Endothelial cell of umbilical vein (primary cell): Measurements from ENCODE around the gene CACNB1. TPM values are rescaled to one million over a fixed set of nuclear protein-coding genes. Genes with fewer than 3 reads are reported as not detected.

ENCODE experiments used
- BruUV-seq: library from RNA; stranded (reverse); fragments of 400-500 nt; replicated peaks from 2 replicates; lab custom pipeline; 2021; lab: Mats Ljungman, UMichigan
- CTCF ChIA-PET: fragments of 300-600, 350-600 bp; sonication (Branson Sonifier 250); formaldehyde crosslinking; loops from one replicate; lab custom pipeline; 2021; ENCODE audit warnings: antibody characterized with exemption, inconsistent platforms; lab: Charles Lee
- POLR2A ChIA-PET: fragments of 300-600, 350-600 bp; sonication (Branson Sonifier 250); formaldehyde crosslinking; loops from one replicate; lab custom pipeline; 2021; ENCODE audit warnings: antibody characterized with exemption, inconsistent platforms; lab: Charles Lee
- DNase-seq: peaks from one replicate; pipeline ENCODE4 v3.0.0-alpha.2; 2011; ENCODE audit warnings: low read depth, low spot score
- FAIRE-seq: peaks from 2 replicates; lab custom pipeline; 2011; peaks lifted over from hg19 to GRCh38; lab: Jason Lieb, UNC
- H2AFZ ChIP-seq: 2 replicates; pipeline ENCODE4 v1.6.0; 2012; ENCODE audit warnings: low read depth, low read length, control low read depth, inconsistent platforms
- H3K27ac ChIP-seq: 2 replicates; pipeline ENCODE4 v1.5.1; 2011; ENCODE audit warnings: low read depth, mild to moderate bottlenecking, control low read depth, low read length, moderate library complexity; ENCODE audit not compliant: insufficient read depth
- H3K27me3 ChIP-seq, 2 experiments: 2 replicates each; pipeline versions ENCODE4 v1.6.0 to v1.6.1; 2011; ENCODE audit warnings: low read length in 2 of 2, mixed read lengths in 1 of 2; ENCODE audit not compliant: control insufficient read depth in 2 of 2, insufficient read depth in 2 of 2
- H3K36me3 ChIP-seq, 2 experiments: 2 replicates in 1 of 2; 3 replicates in 1 of 2; pipeline ENCODE4 v1.5.1; 2011; ENCODE audit warnings: low read length in 2 of 2, mild to moderate bottlenecking in 1 of 2, moderate library complexity in 1 of 2; ENCODE audit not compliant: control insufficient read depth in 2 of 2, insufficient read depth in 2 of 2; ENCODE audit errors: extremely low read depth in 1 of 2
- H3K4me1 ChIP-seq: 3 replicates; pipeline ENCODE4 v1.5.1; 2011; ENCODE audit warnings: mild to moderate bottlenecking, low read length; ENCODE audit not compliant: control insufficient read depth, insufficient read depth; ENCODE audit errors: extremely low read depth
- H3K4me2 ChIP-seq: 2 replicates; pipeline ENCODE4 v1.6.1; 2011; ENCODE audit warnings: low read length, control low read depth, mixed read lengths; ENCODE audit not compliant: insufficient read depth
- H3K4me3 ChIP-seq, 3 experiments: fragments of 200-600 bp in 1 of 3; sonication (generic), shearing (Covaris generic) in 1 of 3; replicated peaks in 1 of 3; 2 replicates each; pipeline ENCODE4 v1.5.1; 2011 to 2016; ENCODE audit warnings: control low read depth in 3 of 3, low read length in 3 of 3, mild to moderate bottlenecking in 2 of 3, inconsistent platforms in 1 of 3, low read depth in 1 of 3, moderate library complexity in 1 of 3; ENCODE audit not compliant: insufficient read depth in 1 of 3
- H3K79me2 ChIP-seq: 2 replicates; pipeline ENCODE4 v1.6.0; 2012; ENCODE audit warnings: low read length, inconsistent platforms; ENCODE audit not compliant: control insufficient read depth, insufficient read depth
- H3K9ac ChIP-seq: replicated peaks from 2 replicates; pipeline ENCODE3; 2011; ENCODE audit warnings: low read length, control low read depth; ENCODE audit not compliant: insufficient read depth; ENCODE audit errors: extremely low read depth
- H3K9me1 ChIP-seq: replicated peaks from 3 replicates; pipeline ENCODE4 v1.6.0; 2011; ENCODE audit warnings: mild to moderate bottlenecking, low read length; ENCODE audit not compliant: control insufficient read depth, insufficient read depth; ENCODE audit errors: extremely low read depth
- H3K9me3 ChIP-seq: replicated peaks from 2 replicates; pipeline ENCODE4 v1.5.1; 2012; ENCODE audit warnings: low read length, inconsistent platforms; ENCODE audit not compliant: control insufficient read depth, insufficient read depth
- H4K20me1 ChIP-seq: replicated peaks from 2 replicates; pipeline ENCODE3; 2011; ENCODE audit warnings: mild to moderate bottlenecking, low read length; ENCODE audit not compliant: control insufficient read depth, insufficient read depth; ENCODE audit errors: extremely low read depth
- EZH2 ChIP-seq: IDR thresholded peaks from 2 replicates; pipeline ENCODE4 v1.6.1; 2012; ENCODE audit warnings: borderline replicate concordance, low read depth, mild to moderate bottlenecking, moderate library complexity, low read length, inconsistent platforms; ENCODE audit not compliant: severe bottlenecking
- POLR2A ChIP-seq: IDR thresholded peaks from 2 replicates; pipeline ENCODE4 v1.6.1; 2012; ENCODE audit warnings: low read depth, mild to moderate bottlenecking, control low read depth, low read length
- POLR2AphosphoS5 ChIP-seq: IDR thresholded peaks from 2 replicates; pipeline ENCODE4 v1.6.1; 2012; ENCODE audit warnings: low read depth, mild to moderate bottlenecking, control low read depth, low read length, moderate library complexity; ENCODE audit not compliant: insufficient read depth
- dilution Hi-C: fragments of 300-500 bp; cut with MboI; formaldehyde crosslinking; loops from one replicate; pipeline ENCODE4 v1.15.0; 2019; ENCODE audit warnings: low sequenced_read_pairs; ENCODE audit not compliant: extremely low pct_ligation_motif_present
- intact Hi-C: fragments of 100-400 bp; cut with micrococcal nuclease; formaldehyde crosslinking; loops from one replicate; pipeline ENCODE4 v1.10.0; 2022
- polyA plus RNA-seq, 4 experiments: library from polyadenylated mRNA; depleted of rRNA in 3 of 4; stranded (reverse) in 3 of 4; unstranded in 1 of 4; fragments of >200 nt; gene quantifications; 2 replicates each; pipeline versions ENCODE4 v1.2.1 to v1.2.3, GENCODE V29; 2011 to 2012; ENCODE audit warnings: missing spikeins in 1 of 4
- total RNA-seq: library from RNA; stranded (reverse); gene quantifications from 2 replicates; pipeline ENCODE4 v1.2.3, GENCODE V29; 2021

CACNB1 gene
- total and polyA plus RNA-seq, 2 donors (not counting 3 experiments of a cell fraction or from before 2014, with no cell fraction given): 4.7 to 12.3 TPM

DNA sequence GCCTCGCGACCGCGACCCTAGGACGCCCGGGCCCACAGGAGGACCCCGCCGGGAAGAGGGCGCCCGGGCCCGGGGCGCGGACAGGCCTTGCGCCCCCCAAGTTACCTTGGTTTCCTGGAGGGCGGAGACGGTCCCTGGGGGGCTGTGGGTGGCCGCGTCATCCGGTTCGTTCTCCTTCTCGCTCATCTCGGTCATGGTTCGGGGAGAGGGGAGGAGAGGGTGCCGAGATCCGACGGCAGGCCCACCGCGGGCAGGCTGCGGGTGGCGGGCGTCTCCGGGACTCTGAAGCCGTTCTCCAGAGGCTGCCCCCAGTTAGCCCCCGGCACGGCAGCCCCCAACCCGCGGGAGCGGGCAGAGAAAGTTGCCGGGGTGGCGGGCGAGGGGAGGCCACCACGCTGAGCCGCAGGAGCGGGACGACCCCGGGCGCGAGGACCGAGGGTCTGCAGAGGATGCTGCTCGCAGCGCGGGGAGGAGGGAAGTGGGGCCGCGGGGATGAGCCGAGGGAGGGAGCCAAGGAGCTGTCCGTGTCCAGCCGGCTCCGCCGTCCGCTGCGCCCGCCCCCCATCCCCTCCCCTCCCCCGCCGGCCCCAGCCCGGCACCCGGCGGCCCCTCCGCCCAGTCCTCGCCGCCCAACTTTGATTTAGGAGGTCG, 28.0 kb upstream of the CACNB1 start, which contains the start of gene STAC2:
TSS of gene STAC2 (minus strand) at position 638 of the 651 bp plus-strand sequence. CDS start at position 195, 443 bp downstream.
- peak within 1 kb of the TSS; percentile 42 for H2AFZ ChIP-seq
- H3K9me3 ChIP-seq: no peaks in the 10 kb centered on the region
- H3K79me2 ChIP-seq: no peaks in the 10 kb centered on the region
- no peaks in the 10 kb centered on the region for H4K20me1 ChIP-seq
- BruUV-seq: no TSS peak
- peaks cover 28 to 31% of the 10 kb centered on the region in 2 experiments for H3K27me3 ChIP-seq
- H3K9me1 ChIP-seq: no peaks in the 10 kb centered on the region
- intact Hi-C loops: loop anchor here (2.0 kb wide), 1 partner anchor 25 kb away; the partner anchor contains the start of gene RPL19
- ChIA-PET POLR2A (no interaction called here), CTCF (interaction anchor here (0.6 to 1.4 kb wide), 7 partner anchors 8 to 61 kb away, joined by 3 to 12 read pairs (median 5); no protein-coding TSS in a partner anchor)
- H3K9ac ChIP-seq: no peak within 1 kb of the TSS
- H3K36me3 ChIP-seq: no peaks in the 10 kb centered on the region
- FAIRE-seq: no peak
- H3K4me3 ChIP-seq: peak within 1 kb of the TSS in 2 of 3 experiments; percentile 9 to 26
- H3K4me1 ChIP-seq: peaks cover 14% of the 10 kb centered on the region
- TF ChIP-seq POLR2A (no peak), EZH2 (peak; percentile 93)
- no peak for DNase-seq
- dilution Hi-C loops: no loop called here
- H3K4me2 ChIP-seq: peak within 1 kb of the TSS; percentile 55
- no peak within 1 kb of the TSS for H3K27ac ChIP-seq

DNA sequence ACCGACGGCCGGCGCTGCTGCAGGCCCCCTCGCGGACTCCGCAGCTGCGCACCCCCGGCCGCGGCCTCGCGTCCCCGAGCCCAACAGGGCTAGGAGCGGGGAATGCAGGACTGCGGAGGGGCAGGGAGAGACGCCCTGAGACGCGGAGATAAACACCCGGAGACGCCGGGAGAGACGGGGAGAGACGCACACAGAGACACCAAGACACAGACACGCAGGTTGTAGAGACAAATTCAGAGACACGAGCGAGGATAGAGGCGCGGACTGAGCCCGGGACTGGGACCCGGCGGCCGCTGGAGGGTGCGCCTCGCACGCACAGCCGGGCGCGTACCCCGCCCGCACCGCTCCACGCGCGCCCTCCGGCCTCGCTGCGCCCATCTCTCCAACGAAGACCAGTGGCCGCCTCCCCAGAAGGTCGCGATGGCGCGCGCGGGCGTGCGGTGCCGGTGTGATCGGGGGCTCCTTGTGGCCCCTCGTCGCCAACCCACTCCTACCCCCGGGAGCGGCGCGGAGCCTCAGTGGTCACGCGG, 27.4 kb upstream of the CACNB1 start:
- dilution Hi-C loops: no loop called here
- H3K4me1 ChIP-seq: peaks cover 14% of the 10 kb centered on the region
- no TSS peak for BruUV-seq
- H3K27ac ChIP-seq: no peak overlapping the region
- H3K36me3 ChIP-seq: no peaks in the 10 kb centered on the region
- H2AFZ ChIP-seq: no peak overlapping the region
- no peaks in the 10 kb centered on the region for H3K9me3 ChIP-seq
- H3K27me3 ChIP-seq: peaks cover 28 to 31% of the 10 kb centered on the region in 2 experiments
- H3K9ac ChIP-seq: no peak overlapping the region
- TF ChIP-seq EZH2 (peak; percentile 98), POLR2AphosphoS5 (no peak)
- CTCF ChIA-PET: no interaction called here
- no peaks in the 10 kb centered on the region for H3K9me1 ChIP-seq
- intact Hi-C loops: loop anchor here (2.0 kb wide), 1 partner anchor 24 kb away; the partner anchor contains the start of gene RPL19
- no peaks in the 10 kb centered on the region for H3K79me2 ChIP-seq
- H3K4me3 ChIP-seq: no peak overlapping the region
- FAIRE-seq: no peak
- POLR2A ChIA-PET: no interaction called here
- no peaks in the 10 kb centered on the region for H4K20me1 ChIP-seq
- H3K4me2 ChIP-seq: no peak overlapping the region
- DNase-seq: no peak
